Thoracic aorta endothelial cell (primary cell): ENCODE results near the gene SLC25A43. TPM values are rescaled to one million over a fixed set of nuclear protein-coding genes. Genes with fewer than 3 reads are reported as not detected.

ENCODE experiments used
- small RNA-seq: library from RNA; depleted of rRNA; stranded (forward); fragments of <200 nt; gene quantifications from one replicate; pipeline ENCODE3, GENCODE V24; 2012
- total RNA-seq: library from RNA; depleted of rRNA; stranded (reverse); fragments of >200 nt; gene quantifications from 2 replicates; pipeline ENCODE4 v1.2.3, GENCODE V29; 2012

The SLC25A43 gene
- total RNA-seq: 21.7 and 26.6 TPM in 2 replicates

DNA sequence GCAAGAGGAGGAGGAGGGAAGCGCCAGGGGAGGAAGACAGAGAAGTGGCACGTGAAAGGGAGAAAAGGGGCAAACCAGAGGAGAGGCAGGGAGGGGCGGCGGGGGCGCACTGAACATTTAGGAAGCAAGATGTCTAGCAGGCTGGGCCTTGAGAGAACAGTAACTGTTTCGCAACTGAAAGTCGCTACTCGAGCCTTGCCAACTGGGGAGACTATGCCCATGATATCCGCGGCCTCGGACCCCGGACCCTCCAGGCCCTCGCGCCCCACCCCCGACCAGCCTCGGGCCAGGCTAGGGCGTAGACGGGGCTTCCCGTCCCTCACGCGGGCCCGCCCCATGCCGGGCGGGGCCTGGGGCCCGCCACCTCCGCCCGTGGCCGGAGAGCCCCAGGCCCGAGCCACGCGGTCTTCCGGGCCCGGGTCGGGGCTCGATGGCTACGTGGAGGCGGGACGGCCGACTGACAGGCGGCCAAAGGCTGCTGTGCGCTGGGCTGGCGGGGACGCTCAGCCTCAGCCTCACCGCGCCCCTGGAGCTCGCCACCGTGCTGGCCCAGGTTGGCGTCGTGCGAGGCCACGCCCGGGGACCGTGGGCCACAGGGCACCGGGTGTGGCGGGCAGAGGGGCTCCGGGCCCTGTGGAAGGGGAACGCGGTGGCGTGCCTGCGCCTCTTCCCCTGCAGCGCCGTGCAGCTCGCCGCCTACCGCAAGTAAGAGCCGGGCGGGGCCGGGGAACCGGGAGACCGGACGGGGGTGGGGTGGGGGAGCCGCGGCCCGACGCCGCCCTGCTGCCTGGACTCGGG, at the start of gene SLC25A43:
TSS of gene SLC25A43 (plus strand) at position 363 of the 798 bp plus-strand sequence. CDS start at position 431, 68 bp downstream.

DNA sequence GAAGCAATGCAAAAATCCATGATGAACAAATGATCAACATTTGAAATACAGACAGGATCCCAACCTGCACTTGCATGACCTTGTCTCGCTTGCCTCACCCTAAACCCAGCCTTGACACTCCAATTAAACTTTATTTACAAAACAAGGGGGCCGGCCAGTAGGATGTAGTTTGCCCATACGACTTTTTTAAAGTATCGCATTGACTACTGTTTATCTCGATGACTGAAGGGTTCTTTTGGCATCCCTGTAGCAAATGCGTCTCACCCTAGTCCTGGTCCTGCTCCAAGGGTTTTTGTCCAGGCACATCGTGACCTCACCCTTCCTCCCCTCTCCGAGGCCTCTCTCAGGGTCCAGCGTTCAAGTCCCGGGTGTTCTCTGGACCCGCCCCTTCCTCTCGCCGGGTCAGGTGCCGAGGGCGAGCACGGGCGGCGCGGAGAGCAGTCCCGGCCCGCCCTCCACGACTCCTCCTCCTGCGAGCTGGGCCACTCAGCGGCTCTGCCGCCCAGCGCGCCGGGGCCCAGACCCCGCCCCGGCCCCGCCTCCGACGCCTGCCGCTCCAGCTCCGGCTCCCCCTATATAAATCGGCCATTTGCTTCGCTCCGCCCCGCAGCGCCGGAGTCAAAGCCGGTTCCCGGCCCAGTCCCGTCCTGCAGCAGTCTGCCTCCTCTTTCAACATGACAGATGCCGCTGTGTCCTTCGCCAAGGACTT, 68.9 kb downstream of the SLC25A43 start, which contains the start of gene SLC25A5:
TSS of gene SLC25A5 (plus strand) at position 603 of the 709 bp plus-strand sequence. CDS start at position 675, 72 bp downstream.

Small RNA genes within 50 kb of the gene (small RNA-seq; reads per million reads assigned to genes)
- 48.5 reads per million, percentile 98 among the genes with 10 or more reads in this experiment for gene RNU1-67P
- gene RNY3P16: not detected

Other genes with a start within 250 kb of the SLC25A43 start
- 101 and 149 TPM in 2 replicates for gene PGRMC1, start 163.1 kb upstream of the SLC25A43 start, total RNA-seq
- 279 and 357 TPM in 2 replicates for gene SLC25A5, start 69.1 kb downstream of the SLC25A43 start, total RNA-seq
- 33.0 and 39.2 TPM in 2 replicates for gene STEEP1, start 166.1 kb downstream of the SLC25A43 start, total RNA-seq
- gene UBE2A, start 175.2 kb downstream of the SLC25A43 start, total RNA-seq: 56.9 and 59.4 TPM in 2 replicates
- 14.1 and 14.4 TPM in 2 replicates for gene NKRF, start 207.1 kb downstream of the SLC25A43 start, total RNA-seq